SK-N-SH (cell line): ENCODE measurements around the gene FAM107B.

ENCODE experiments used
- CHD2 ChIP-seq: fragments of 150-350 bp; IDR thresholded peaks from 2 replicates; pipeline ENCODE4 v1.6.1; 2018; ENCODE audit warnings: low read length; ENCODE audit not compliant: partially characterized antibody
- EP300 ChIP-seq, 2 experiments: IDR thresholded peaks; 2 replicates each; pipeline versions ENCODE4 v1.4.0 to v1.6.1; 2012; ENCODE audit warnings: borderline replicate concordance in 1 of 2, low read depth in 1 of 2, low read length in 1 of 2
- EZH2phosphoT487 ChIP-seq: fragments of 200-600 bp; sonication (generic); IDR thresholded peaks from 2 replicates; pipeline ENCODE4 v1.6.1; 2017; ENCODE audit warnings: low read depth, mixed run types, mild to moderate bottlenecking, antibody characterized with exemption, moderate library complexity, borderline replicate concordance
- RCOR1 ChIP-seq: fragments of 150-350 bp; IDR thresholded peaks from 2 replicates; pipeline ENCODE4 v1.6.1; 2017; ENCODE audit warnings: antibody characterized with exemption, low read length
- TF ChIP-seq, protein P1 (sequence below): fragments of 200-600 bp; sonication (generic); IDR thresholded peaks from 2 replicates; pipeline ENCODE4 v1.6.1; 2017; ENCODE audit warnings: antibody characterized with exemption, mild to moderate bottlenecking, moderate library complexity
- TF ChIP-seq, protein P2 (sequence below): IDR thresholded peaks from 2 replicates; pipeline ENCODE4 v1.4.0; 2012; ENCODE audit warnings: low read depth, borderline replicate concordance
- TF ChIP-seq, protein P3 (sequence below): fragments of 150-350 bp; IDR thresholded peaks from 2 replicates; pipeline ENCODE4 v1.6.1; 2017; ENCODE audit warnings: antibody characterized with exemption, low read length, low read depth, borderline replicate concordance
- TF ChIP-seq, protein P4 (sequence below): IDR thresholded peaks from 2 replicates; pipeline ENCODE4 v1.6.1; 2012; ENCODE audit warnings: mild to moderate bottlenecking, low read depth, low read length, moderate library complexity
- TF ChIP-seq, protein P5 (sequence below): IDR thresholded peaks from 2 replicates; pipeline ENCODE4 v1.4.0; 2012; ENCODE audit warnings: low read depth

DNA sequence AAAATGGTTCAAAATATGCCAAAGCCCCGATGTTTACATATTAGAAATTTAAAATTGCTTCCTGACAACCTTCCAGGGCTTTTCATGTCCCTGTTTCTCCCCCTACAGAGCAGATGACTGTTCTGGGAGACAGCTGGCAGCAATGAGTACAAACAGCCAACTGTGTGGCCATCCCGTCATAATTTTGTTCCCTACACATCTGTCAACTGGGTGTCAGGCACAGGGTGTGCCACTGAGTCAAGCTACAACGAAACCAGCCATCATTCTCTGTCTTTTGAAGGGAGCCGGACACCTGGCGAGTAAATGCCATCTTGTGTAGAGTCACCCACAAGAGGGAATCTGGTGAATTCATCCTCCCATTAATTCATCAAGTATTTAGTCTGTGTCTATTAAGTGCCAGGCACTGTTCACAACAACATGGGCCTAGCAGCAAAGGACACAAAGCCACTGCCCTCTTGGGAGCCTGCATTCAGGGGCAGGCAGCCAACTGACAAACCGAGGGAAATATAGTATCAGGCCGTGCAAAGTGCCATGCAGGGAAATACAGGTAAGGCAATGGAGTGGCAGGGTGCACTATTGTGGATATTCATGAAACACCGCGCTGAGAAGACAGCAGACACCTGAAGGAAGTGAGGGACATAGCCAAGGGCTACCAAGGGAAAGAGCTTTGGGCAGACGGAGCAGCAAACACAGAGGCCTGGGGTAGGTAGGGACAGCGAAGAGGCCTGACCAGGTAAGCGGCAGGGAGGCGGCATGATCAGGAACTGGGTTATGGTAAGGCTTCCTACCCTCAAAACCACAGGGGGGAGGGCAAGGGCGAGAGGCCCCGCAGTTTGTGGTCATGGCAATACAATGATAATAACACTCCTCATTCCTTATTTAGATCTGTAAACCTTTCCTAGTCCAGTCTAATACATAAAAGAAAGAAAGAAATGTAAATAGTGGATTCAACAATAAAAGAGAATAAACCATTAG, 213.6 kb downstream of the FAM107B start:
- TF ChIP-seq, protein P1, sequence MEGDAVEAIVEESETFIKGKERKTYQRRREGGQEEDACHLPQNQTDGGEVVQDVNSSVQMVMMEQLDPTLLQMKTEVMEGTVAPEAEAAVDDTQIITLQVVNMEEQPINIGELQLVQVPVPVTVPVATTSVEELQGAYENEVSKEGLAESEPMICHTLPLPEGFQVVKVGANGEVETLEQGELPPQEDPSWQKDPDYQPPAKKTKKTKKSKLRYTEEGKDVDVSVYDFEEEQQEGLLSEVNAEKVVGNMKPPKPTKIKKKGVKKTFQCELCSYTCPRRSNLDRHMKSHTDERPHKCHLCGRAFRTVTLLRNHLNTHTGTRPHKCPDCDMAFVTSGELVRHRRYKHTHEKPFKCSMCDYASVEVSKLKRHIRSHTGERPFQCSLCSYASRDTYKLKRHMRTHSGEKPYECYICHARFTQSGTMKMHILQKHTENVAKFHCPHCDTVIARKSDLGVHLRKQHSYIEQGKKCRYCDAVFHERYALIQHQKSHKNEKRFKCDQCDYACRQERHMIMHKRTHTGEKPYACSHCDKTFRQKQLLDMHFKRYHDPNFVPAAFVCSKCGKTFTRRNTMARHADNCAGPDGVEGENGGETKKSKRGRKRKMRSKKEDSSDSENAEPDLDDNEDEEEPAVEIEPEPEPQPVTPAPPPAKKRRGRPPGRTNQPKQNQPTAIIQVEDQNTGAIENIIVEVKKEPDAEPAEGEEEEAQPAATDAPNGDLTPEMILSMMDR, result no peak
- TF ChIP-seq RCOR1, result no peak
- TF ChIP-seq, protein P2, sequence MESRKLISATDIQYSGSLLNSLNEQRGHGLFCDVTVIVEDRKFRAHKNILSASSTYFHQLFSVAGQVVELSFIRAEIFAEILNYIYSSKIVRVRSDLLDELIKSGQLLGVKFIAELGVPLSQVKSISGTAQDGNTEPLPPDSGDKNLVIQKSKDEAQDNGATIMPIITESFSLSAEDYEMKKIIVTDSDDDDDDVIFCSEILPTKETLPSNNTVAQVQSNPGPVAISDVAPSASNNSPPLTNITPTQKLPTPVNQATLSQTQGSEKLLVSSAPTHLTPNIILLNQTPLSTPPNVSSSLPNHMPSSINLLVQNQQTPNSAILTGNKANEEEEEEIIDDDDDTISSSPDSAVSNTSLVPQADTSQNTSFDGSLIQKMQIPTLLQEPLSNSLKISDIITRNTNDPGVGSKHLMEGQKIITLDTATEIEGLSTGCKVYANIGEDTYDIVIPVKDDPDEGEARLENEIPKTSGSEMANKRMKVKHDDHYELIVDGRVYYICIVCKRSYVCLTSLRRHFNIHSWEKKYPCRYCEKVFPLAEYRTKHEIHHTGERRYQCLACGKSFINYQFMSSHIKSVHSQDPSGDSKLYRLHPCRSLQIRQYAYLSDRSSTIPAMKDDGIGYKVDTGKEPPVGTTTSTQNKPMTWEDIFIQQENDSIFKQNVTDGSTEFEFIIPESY, result no peak
- TF ChIP-seq, protein P3, sequence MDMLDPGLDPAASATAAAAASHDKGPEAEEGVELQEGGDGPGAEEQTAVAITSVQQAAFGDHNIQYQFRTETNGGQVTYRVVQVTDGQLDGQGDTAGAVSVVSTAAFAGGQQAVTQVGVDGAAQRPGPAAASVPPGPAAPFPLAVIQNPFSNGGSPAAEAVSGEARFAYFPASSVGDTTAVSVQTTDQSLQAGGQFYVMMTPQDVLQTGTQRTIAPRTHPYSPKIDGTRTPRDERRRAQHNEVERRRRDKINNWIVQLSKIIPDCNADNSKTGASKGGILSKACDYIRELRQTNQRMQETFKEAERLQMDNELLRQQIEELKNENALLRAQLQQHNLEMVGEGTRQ, result no peak
- no peak for TF ChIP-seq EZH2phosphoT487
- TF ChIP-seq, protein P4, sequence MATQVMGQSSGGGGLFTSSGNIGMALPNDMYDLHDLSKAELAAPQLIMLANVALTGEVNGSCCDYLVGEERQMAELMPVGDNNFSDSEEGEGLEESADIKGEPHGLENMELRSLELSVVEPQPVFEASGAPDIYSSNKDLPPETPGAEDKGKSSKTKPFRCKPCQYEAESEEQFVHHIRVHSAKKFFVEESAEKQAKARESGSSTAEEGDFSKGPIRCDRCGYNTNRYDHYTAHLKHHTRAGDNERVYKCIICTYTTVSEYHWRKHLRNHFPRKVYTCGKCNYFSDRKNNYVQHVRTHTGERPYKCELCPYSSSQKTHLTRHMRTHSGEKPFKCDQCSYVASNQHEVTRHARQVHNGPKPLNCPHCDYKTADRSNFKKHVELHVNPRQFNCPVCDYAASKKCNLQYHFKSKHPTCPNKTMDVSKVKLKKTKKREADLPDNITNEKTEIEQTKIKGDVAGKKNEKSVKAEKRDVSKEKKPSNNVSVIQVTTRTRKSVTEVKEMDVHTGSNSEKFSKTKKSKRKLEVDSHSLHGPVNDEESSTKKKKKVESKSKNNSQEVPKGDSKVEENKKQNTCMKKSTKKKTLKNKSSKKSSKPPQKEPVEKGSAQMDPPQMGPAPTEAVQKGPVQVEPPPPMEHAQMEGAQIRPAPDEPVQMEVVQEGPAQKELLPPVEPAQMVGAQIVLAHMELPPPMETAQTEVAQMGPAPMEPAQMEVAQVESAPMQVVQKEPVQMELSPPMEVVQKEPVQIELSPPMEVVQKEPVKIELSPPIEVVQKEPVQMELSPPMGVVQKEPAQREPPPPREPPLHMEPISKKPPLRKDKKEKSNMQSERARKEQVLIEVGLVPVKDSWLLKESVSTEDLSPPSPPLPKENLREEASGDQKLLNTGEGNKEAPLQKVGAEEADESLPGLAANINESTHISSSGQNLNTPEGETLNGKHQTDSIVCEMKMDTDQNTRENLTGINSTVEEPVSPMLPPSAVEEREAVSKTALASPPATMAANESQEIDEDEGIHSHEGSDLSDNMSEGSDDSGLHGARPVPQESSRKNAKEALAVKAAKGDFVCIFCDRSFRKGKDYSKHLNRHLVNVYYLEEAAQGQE, result no peak
- TF ChIP-seq, protein P5, sequence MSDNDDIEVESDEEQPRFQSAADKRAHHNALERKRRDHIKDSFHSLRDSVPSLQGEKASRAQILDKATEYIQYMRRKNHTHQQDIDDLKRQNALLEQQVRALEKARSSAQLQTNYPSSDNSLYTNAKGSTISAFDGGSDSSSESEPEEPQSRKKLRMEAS, result no peak
- no peak for TF ChIP-seq CHD2
- TF ChIP-seq EP300 (IDR thresholded peaks at IDR 0.05; ENCODE audit: borderline replicate concordance in 1 of 2, low read depth in 1 of 2, low read length in 1 of 2), result no peak
